SK-N-SH treated with all-trans-retinoic acid at 6 μM for 48 hours (cell line): ENCODE results near the gene ERCC6.

Experiments used
- ARNTL ChIP-seq: fragments of 450-650 bp; formaldehyde crosslinking; IDR thresholded peaks from 2 replicates; pipeline ENCODE4 v1.5.0; 2020; ENCODE audit warnings: low read depth, mild to moderate bottlenecking, moderate library complexity, borderline replicate concordance
- BACH2 ChIP-seq: fragments of 250-450 bp; sonication (Bioruptor Pico); IDR thresholded peaks from 2 replicates; pipeline ENCODE4 v1.9.0; 2021; ENCODE audit warnings: mild to moderate bottlenecking, borderline replicate concordance
- OSR1 ChIP-seq: fragments of 250-450 bp; sonication (Bioruptor Pico); IDR thresholded peaks from 2 replicates; pipeline ENCODE4 v1.8.0; 2022; ENCODE audit warnings: moderate library complexity, mild to moderate bottlenecking, inconsistent platforms
- PATZ1 ChIP-seq: fragments of 250-450 bp; sonication (Bioruptor Pico); IDR thresholded peaks from 2 replicates; pipeline ENCODE4 v1.8.0; 2020; ENCODE audit warnings: mild to moderate bottlenecking, moderate library complexity, borderline replicate concordance
- POU6F1 ChIP-seq: fragments of 250-450 bp; sonication (Bioruptor Pico); IDR thresholded peaks from 2 replicates; pipeline ENCODE4 v1.8.0; 2021; ENCODE audit warnings: low read depth, mild to moderate bottlenecking, moderate library complexity, borderline replicate concordance
- PPARA ChIP-seq: fragments of 250-450 bp; sonication (Bioruptor Pico); IDR thresholded peaks from 2 replicates; pipeline ENCODE4 v1.5.0; 2020; ENCODE audit warnings: mild to moderate bottlenecking, borderline replicate concordance
- TCF4 ChIP-seq: fragments of 250-450 bp; sonication (Bioruptor Pico); IDR thresholded peaks from 2 replicates; pipeline ENCODE4 v1.8.0; 2021; ENCODE audit warnings: mild to moderate bottlenecking, moderate library complexity, borderline replicate concordance
- ZFP3 ChIP-seq: fragments of 250-450 bp; sonication (Bioruptor Pico); IDR thresholded peaks from 2 replicates; pipeline ENCODE4 v1.5.0; 2020; ENCODE audit warnings: mild to moderate bottlenecking, moderate library complexity
- ZFP30 ChIP-seq: fragments of 450-650 bp; formaldehyde crosslinking; IDR thresholded peaks from 2 replicates; pipeline ENCODE4 v1.5.0; 2022; ENCODE audit warnings: mild to moderate bottlenecking, moderate library complexity
- TF ChIP-seq, protein P1 (sequence below): fragments of 250-450 bp; sonication (Bioruptor Pico); IDR thresholded peaks from 2 replicates; pipeline ENCODE4 v1.5.1; 2020; ENCODE audit warnings: low read depth, mild to moderate bottlenecking, moderate library complexity

GRCh38 chr10:49518566-49518965 is 20.4 kb downstream of the ERCC6 start:
- TF ChIP-seq ZFP3 (CRISPR knock-in tag) (no peak), BACH2 (CRISPR knock-in tag) (no peak), PATZ1 (CRISPR knock-in tag) (no peak), PPARA (CRISPR knock-in tag) (no peak), ARNTL (CRISPR knock-in tag) (no peak), POU6F1 (no peak), OSR1 (CRISPR knock-in tag) (no peak), ZFP30 (CRISPR knock-in tag) (no peak), TCF4 (CRISPR knock-in tag) (no peak)
- TF ChIP-seq, protein P1, sequence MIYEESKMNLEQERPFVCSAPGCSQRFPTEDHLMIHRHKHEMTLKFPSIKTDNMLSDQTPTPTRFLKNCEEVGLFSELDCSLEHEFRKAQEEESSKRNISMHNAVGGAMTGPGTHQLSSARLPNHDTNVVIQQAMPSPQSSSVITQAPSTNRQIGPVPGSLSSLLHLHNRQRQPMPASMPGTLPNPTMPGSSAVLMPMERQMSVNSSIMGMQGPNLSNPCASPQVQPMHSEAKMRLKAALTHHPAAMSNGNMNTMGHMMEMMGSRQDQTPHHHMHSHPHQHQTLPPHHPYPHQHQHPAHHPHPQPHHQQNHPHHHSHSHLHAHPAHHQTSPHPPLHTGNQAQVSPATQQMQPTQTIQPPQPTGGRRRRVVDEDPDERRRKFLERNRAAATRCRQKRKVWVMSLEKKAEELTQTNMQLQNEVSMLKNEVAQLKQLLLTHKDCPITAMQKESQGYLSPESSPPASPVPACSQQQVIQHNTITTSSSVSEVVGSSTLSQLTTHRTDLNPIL (CRISPR knock-in tag): no peak
